Islet precursor cell (in vitro differentiated cells): ENCODE data around the gene SKOR1.

Experiments
- DNase-seq: peaks from one replicate; pipeline ENCODE4 v3.0.0-alpha.2; 2018

SKOR1 gene

DNA sequence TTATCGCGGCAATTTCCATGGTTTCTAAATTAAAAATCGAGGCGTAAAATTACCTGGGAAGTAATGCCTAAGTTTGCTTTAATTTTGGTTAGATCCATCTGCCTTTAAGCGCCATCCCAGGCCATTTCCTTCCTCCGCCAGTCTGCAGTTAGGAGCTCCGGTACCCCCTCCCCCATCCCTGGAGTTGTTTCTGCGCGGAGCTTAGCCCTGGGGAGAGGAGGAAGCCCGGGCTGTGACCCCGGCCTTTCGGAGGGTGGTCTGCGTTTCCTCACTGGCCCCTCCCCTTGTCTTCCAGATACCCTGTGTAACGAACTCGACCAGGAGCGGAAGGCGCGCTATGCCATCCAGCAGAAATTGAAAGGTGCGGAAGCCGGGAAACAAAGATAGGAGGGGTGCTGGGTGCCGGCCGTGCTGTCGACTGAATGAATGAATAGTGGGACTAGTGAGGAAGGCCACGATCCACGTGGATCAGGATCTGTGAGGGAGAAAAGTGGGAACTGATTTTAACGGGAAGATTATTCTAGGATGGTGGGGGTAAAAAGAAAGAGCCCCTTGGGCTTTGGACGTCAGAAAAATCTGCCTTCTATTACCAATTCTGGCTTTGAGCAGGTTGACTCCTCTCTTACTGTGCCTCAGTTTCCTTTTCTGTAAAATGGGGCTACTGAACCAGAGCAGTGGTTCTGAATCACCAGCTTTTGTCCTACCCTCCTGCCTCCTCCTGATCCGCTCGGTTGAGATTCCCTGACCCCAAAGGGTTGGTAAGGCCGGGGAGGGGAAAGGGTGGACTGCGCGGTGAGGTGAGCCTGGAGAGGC lies 7.8 kb downstream of the SKOR1 start:
- no peak for DNase-seq

DNA sequence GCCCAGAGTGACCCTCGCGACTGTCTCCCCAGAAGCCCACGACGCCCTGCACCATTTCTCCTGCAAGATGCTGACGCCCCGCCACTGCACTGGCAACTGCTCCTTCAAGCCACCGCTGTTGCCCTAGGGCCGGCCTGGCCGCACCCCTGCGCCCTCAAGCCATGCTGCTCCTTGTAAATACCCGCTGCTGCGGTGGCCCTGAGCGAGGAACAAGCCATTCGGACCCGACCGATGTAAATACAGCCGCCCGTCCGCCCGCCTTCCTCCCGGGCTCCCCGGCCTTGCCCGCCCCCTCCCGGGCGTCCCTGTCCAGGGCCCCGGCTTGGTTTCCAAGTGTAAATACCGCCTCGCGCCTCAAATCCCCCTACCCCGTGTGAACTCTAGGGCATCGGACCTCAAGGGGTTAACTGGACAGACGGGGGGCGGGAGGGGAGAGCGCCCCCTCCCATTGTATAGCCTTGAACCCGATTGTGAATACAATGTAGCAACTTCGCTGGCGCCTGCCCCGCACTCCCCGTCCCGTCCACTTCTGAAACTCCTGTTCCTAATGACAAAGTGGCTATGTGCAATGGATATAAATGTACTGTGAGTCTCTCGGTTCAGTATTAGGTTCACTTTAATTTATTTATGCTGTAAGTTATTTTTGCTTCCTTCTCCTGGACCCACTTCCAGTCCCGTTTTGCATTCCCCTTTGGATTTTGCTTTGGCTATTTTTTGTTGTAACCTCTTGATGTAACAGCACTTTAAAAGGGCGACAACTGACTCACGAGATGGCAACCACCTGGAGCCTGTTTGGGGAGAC lies 8.6 kb downstream of the SKOR1 start:
- peak; percentile 81 for DNase-seq

DNA sequence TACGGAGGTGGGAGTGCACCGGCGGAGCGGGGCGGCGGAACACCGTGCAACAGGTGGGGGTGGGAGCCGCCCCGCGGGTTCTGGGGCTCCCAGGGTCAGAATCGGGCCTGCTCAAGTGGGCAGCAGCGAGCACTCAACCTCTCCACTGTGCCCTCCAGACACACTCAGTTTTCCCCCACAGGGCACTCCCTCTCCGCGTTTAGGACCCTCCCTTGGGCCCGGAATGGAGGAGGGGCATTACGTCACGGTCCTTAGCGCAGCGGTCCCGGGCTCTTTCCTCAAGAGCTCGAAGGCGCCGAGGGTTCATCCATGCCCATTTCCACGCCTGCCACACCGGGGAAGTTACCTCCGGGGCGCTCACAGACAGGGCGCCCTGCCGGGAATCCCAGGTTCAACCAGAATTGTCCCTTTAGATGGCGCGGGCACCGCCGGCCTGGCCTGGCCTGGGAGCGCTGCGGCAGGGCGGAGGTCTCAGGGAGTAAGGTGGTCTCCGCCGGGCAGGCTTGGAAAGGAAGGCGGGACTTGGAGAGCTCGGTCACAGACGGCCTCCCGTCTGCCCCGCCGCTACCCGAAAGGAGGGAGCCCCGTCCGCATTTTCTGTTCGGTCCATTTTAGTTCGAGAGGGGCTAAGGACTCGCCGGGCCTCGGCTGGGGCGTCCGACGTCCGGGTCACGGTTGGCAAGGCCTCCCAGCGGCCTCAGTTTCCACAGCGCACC lies 9.4 kb downstream of the SKOR1 start:
- DNase-seq: no peak

DNA sequence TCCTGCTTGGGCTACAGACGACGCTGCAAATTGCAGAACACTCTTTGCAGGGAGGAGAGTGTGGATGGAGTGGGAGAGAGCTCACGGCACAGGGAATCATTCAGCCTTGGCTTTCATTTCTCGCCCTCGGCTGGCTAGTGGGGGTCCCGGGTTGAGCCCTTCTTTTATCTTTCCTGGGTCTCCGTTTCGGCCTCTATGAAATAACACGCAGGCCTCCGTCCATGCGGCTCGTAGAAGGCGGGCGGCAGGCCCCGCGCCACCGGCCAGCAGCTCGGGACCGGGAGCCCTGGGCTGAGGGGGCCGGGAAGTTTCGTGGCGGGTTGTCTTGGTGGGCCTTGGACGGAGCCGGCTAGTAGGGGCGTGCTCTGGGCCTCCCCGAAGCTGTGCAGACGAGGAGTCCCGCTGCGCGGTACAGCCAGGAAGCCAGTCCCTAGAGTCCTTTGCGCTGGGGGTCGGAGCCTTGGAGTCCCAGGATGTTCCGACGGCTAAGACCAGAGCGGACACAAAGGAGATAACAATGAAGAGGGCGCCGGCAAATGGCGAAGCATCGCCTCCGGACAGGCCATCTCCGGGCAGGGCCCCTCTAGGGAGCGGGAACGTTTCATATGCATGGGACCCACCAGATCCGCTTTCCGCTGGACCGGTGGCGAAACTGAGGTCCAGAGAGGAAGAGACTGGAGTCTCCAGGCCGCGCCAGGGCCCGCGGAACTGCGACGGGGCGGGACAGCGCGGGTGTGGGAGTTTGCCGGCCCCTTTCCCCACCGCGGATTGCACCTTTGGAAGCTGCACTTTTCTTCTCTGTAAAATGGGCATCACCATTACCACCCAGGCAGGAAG lies 10.2 kb downstream of the SKOR1 start:
- no peak for DNase-seq

DNA sequence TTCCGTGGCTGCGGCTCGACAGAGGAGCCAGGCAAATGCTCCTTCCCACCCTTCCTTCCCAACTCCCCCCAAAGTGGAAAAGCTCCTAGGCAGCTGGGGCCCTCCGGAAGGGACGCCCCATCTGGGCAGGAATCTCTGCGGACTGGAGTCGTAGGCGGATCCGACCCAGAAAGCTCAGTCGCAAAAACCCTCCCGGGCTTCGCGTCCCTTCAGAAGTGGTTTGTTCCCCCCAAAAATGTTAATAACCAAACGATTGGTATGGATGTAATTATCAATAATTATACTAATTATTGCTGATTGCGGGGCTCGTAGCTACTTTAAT lies 10.8 kb downstream of the SKOR1 start:
- no peak for DNase-seq

DNA sequence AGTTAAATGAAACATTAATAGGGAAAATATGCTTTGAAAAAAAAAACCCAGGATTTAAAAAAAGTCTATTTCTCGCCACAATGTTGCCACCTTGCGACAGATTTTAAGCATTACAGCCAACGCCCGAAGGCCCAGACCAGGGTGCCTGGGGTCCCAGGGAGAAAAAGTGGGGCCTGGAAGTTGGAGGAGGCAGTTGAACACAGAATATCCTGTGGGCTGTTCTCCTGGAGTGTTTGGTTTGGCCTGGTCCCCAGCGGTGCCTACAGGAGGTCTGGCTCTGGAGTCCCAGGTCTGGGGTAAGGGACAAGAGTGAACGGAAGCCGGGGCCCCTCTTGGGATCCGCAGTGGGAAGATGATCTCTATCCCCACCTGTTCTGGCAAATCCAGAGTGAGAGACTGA lies 11.2 kb downstream of the SKOR1 start:
- no peak for DNase-seq

DNA sequence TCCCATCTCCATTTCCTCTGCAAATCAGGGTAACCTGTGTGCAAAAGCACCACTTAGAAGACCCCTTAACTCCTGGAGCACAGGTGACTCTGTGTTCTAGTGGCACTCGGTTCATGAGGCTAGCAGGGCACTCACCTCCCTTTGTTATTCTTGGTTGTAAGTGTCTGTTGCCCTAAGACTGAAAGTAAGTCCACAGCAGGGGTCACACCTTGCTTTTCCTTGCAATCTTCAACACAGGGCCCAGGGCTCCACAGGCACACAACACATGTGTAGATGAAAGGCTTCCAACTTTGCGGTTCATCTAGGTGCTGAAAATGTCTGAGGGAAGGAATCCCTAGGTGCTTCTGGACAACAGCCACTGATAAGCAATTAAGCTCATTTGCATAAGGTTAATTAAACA lies 11.6 kb downstream of the SKOR1 start:
- no peak for DNase-seq

DNA sequence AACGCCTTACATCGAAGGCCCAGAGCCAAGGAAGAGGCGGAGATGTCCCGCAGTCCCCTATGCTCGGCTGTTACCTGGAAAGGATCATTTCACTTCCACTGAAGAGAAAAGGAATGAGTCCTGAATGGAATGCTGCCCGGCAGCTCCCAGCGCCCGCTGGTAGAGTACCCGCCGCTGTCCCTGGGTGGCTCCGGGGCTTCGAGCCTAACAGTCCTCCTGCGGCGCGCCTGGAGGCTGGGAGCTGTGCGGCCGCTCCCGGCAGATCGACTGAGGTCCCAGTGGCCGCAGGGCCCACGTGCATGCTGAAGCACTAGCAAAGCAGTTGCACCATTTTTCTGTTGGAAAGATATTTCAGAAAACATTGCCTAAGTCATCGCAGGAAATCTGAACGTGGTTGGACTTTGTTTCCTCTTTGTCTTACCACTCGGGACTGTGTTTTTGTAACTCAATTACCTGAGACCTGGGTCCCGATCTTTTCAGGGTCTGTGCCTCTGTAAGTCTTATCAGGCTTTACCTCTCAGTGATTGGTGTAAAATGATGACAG lies 13.6 kb downstream of the SKOR1 start:
- DNase-seq: peak; percentile 96

DNA sequence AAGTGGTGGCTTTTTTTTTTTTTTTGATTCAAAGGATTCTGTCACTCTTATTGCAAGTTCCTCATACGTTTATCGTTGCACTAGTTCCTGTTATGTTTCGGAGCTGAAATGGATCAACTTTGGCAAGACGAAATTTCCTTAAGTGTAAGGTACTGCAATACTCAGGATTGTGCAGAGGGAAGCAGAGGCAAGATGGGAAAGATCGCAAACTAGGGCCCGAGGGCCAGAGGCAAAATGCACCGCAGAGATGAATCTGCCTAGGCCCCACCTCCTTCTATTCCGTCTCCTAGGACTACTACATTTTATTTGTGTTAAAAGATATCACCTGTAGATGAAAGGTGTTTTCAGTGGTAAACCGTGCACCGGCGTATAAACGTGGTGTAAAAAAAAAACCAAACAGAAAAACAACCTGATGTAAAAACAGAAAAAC lies 14.2 kb downstream of the SKOR1 start:
- DNase-seq: no peak

DNA sequence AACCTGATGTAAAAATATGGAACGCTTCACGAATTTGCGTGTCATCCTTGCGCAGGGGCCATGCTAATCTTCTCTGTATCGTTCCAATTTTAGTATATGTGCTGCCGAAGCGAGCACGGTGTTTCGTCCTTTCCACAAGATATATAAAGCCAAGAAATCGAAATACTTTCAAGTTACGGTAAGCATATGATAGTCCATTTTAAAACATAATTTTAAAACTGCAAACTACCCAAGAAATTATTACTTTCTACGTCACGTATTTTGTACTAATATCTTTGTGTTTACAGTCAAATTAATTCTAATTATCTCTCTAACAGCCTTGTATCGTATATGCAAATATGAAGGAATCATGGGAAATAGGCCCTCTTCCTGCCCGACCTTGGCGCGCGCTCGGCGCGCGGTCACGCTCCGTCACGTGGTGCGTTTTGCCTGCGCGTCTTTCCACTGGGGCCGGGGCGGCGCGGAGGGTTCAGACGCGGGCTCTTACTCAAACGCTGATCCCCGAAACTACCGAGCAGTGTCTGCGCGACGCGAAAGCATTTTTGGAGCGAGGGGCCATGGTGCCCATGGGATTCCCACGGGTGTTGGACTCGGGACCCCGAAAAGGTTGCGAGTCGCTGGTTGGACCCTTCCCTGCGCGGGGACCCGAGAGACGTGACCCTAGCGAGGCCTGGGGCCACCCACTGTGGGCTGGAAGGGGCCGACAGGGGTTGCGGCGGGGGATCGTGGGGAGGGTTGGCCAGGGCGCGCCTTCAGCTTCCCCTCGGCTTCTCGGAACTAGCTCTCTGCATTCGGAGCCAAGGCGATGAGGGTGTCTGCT lies 14.8 kb downstream of the SKOR1 start, which contains the start of gene RNU6-1:
Gene RNU6-1, minus strand, starts transcription at position 117 of the 820 bp plus-strand sequence.
- peak; percentile 92 for DNase-seq

DNA sequence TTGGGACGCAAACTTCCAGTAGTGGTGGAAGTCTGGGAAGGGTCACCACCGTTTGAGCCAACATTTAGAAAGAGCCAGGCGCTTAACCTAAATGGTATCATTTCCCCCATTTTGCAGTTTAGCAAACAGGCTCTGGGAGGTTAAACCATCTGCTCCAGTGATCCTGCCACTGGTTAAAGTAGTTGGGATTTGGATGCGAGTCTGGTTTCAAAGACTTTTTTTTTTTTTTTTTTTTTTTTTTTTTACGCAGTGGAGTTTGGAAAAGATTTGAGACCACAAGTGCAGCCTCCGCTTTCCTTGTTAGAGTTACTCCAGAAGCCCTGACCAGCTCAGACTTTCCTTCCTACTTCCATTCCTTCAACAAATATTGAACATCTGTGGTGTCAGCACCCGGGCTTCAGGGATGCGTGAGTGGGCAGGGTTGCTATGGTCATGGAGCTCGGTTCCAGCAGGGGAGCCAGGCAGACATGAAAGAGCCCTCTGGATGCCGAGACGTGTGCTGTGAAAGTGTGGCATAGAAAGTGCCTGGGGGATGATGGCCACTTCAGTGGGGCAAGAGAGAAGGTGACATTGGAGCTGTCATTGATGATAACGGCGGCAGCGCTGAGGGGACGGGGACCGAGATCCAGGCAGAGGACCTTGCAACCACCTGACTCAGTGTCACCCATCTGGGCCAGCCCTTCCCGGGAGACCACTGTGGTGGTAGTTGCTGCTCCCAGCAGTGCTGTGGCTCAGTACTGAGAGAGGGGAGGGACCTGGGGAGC lies 15.6 kb downstream of the SKOR1 start:
- DNase-seq: peak; percentile 67

DNA sequence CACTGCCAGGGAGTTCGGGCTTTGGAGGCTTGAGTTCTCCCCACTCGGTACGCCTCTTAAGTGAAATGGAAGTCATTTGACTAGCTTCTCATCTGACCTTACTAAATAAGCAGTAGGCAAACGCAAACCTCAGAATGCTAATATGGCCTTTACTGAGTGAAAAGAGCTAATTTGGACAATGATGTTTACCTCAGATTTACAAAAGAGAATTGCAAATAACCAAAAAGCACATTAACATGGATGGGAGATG lies 16.1 kb downstream of the SKOR1 start:
- no peak for DNase-seq

DNA sequence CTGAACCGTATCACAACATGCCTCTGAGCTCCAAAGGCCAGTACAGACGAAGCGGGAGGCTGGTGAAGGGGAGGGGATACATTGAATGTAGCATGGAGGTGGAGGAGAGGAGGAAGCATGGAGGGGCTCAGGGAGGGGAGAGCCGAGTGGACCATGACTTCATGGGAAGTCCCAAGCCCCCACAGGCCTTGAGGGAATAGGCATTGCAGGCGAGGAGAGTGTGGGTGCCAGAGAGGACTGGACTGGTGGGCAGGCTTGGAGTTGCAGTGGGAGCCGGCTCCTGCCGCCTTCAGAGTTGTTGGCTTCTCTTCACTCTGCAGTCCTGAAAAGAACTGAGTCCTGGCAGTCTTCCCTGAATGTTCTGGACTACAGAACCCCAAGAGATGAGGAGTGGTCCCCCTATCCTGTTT lies 17.8 kb downstream of the SKOR1 start:
- DNase-seq: peak; percentile 66

DNA sequence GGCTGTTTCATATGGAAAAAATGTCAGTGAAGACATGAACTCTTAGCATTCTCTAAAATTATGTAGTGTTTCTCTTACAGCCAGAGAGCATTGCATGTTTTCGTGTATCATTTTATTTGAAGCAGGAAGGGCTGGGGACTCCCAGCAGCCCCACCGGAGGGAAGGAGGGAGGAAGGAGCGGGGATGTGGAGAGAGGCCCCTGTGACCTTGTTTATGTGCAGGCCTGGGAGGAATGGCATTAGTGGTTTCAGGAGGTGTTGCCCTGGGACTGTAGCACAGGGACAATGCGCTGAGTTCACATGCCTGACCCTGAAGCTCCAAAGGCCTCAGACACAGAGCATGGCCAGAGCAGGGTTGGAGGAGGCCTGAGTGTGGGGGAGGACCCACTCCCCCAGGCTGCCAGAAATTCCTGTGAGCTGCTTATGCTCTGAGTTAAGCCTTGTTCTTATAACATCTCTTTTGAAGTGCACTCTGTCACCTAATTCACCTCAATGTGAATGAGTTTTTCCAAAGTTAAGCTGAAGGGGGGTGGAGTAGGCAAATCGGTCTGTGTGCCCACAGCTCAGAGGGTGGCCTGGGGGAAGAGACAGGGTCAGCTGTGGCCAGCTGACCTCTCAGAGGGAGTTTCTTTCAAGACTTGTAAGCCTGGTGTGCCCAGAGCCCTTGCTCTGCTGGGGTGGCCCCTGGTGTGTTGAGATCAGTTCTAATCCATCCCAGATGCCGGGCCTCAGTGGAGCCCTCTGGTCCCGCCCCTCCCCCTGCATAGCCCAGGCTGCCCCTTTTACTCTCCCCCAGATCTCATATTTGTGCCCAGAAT lies 18.5 kb downstream of the SKOR1 start:
- DNase-seq: peak; percentile 99

DNA sequence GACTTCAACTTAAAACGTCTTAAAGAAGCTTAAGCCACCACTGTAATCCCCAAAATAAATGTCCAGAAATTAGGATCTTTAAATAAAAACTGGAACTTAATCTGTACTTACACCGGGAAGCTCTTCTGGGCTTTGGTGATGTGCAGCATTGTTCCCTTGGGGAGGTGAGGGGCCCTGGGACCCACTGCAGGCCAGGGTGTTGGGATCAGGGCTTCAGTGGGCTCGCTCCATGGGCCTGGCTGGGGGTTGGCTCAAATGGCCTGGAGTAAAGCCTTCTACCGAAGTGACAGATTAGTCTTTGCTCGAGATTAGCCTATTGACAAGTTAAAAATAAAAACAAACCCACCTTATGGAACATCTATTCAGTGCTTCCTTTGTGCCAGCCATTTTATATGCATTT lies 20.7 kb downstream of the SKOR1 start:
- no peak for DNase-seq

DNA sequence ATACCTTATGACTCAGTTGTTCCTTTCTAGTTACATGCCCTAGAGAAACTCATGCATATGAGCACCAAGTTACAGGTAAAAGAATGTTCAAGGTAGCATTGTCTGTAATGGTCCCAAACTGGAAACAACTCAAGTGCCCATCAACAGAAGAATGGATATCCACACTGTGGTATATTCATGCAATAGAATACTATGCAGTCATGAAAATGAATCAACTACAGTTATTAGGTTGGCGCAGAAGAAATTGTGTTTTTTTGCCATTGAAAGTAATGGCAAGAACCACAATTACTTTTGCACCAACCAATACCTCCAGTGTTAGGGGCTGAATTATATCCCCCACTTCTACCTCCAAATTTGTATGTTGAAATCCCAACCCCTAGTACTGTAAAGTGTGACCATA lies 24.2 kb downstream of the SKOR1 start:
- DNase-seq: no peak

DNA sequence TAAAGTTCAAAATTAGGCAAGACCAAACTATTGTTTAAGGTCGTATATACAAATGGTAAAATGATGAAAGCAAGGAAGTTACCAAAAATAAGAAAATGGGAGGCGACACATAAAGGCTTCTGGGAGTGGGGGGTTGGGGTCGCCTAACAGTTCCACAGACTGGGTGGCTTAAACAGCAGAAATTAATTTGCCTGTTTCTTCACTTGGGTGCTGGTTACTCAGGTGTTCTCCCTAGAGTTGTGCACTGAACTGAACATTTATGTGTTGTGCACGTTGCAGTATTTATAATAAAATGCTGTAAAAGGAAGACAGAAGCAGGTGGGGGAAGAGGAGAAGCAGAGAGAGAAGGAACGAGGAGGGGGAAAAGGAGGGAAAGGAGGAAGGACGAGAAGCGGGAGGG lies 25.0 kb downstream of the SKOR1 start:
- peak; percentile 18 for DNase-seq

DNA sequence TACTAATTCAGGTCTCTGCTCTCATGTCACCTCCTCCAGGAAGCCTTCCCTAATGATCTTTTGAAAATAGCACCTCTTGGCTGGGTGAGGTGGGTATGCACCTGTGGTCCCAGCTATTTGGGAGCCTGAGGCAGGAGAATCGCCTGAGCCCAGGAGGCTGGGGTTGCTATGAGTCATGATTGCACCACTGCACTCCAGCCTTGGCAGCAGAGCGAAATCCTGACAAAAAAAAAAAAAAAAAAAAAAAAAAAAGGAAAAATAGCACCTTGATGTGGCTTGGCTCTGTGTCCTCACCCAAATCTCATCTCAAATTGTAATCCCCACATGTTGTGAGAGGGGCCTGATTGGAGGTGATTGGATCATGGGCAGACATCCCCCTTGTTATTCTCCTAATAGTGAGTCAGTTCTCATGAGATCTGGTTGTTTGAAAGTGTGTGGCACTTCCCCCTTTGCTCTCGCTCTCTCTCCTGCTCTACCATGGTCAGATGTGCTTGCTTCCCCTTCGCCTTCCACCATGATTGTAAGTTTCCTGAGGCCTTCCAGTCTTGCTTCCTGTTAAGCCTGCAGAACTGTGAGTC lies 25.8 kb downstream of the SKOR1 start:
- DNase-seq: peak; percentile 75

DNA sequence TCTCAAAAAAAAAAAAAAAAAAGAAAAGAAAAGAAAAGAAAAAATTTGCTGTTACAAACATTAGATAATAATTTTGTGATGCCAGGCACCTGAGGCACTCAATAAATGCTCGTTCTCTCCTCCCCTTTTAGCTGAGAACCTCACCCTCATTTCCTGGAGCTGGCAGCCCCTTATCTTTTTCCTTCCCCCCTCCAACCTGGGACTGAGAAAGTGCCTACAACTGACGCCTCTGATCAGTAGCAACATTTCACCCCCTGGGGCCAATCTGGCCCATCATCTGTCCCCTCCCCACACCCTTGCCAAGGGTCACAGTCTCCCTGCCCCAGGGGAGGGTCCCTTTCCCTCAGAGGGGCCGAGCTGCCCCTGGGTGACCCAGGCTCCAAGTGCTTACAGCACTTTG lies 27.1 kb downstream of the SKOR1 start:
- peak; percentile 38 for DNase-seq

DNA sequence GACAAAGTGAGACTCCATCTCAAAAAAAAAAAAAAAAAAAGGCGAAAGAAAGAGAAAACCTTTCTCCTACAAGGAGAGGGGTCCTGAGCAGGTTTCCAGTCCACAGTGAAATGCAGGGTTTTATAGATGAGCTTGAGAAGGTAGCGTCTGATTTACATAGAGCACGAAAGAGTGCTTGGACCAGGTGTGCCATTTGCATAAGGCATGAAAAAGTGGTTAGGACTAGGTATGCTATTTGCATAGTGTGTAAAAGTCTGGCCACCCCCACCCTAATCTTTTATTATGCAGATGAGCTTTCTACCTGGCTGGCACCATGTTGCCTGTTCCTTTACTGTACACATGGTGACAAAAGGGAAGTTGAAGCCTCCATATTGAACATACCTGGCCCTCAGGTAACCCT lies 28.1 kb downstream of the SKOR1 start:
- peak; percentile 4 for DNase-seq
